GM19238 (cell line): ENCODE results near the gene CREBRF.
"Not testable (repeated sequence)": the region's sequence is repeated elsewhere in the genome, so short reads cannot be mapped to it uniquely, and the experiment has no call there.

Experiments
- DNase-seq: peaks from one replicate; pipeline ENCODE4 v3.0.0; 2011; ENCODE audit warnings: low spot score; ENCODE audit not compliant: insufficient read length

Gene CREBRF

GRCh38 chr5:173153842-173154241 is 97.7 kb downstream of the CREBRF start:
- DNase-seq, result no peak

GRCh38 chr5:173154619-173155018 is 98.5 kb downstream of the CREBRF start:
- not testable (repeated sequence) for DNase-seq

- DNase-seq, result no peak
Measured at GRCh38 chr5:173155912-173156311, 99.8 kb downstream of the CREBRF start.

GRCh38 chr5:173158366-173158765 is 102.2 kb downstream of the CREBRF start:
- DNase-seq, result no peak

GRCh38 chr5:173159256-173159655 is 103.1 kb downstream of the CREBRF start:
- no peak for DNase-seq

GRCh38 chr5:173161148-173161547 is 105.0 kb downstream of the CREBRF start:
- no peak for DNase-seq

GRCh38 chr5:173163219-173163618 is 107.1 kb downstream of the CREBRF start:
- no peak for DNase-seq

GRCh38 chr5:173165177-173166016 is 109.2 kb downstream of the CREBRF start:
- DNase-seq, result no peak

GRCh38 chr5:173172166-173172565 is 116.0 kb downstream of the CREBRF start:
- no peak for DNase-seq

- no peak for DNase-seq
Measured at GRCh38 chr5:173175523-173175922, 119.4 kb downstream of the CREBRF start.

GRCh38 chr5:173178369-173178910 is 122.3 kb downstream of the CREBRF start:
- DNase-seq, result no peak

GRCh38 chr5:173180331-173180730 is 124.2 kb downstream of the CREBRF start:
- DNase-seq, result no peak

- DNase-seq, result no peak
Measured at GRCh38 chr5:173187054-173187743, 131.0 kb downstream of the CREBRF start.

- no peak for DNase-seq
Measured at GRCh38 chr5:173188280-173188679, 132.1 kb downstream of the CREBRF start.
